SK-N-SH treated with all-trans-retinoic acid at 6 μM for 48 hours (cell line): Measurements from ENCODE around the gene CPEB3.

Experiments
- SNAI2 ChIP-seq: fragments of 250-450 bp; sonication (Bioruptor Pico); IDR thresholded peaks from 2 replicates; pipeline ENCODE4 v1.5.0; 2020; ENCODE audit warnings: mild to moderate bottlenecking, moderate library complexity
- TCF4 ChIP-seq: fragments of 250-450 bp; sonication (Bioruptor Pico); IDR thresholded peaks from 2 replicates; pipeline ENCODE4 v1.8.0; 2021; ENCODE audit warnings: mild to moderate bottlenecking, moderate library complexity, borderline replicate concordance
- ZFP30 ChIP-seq: fragments of 450-650 bp; formaldehyde crosslinking; IDR thresholded peaks from 2 replicates; pipeline ENCODE4 v1.5.0; 2022; ENCODE audit warnings: mild to moderate bottlenecking, moderate library complexity

GRCh38 chr10:92156874-92157773 is 133.8 kb downstream of the CPEB3 start:
- TF ChIP-seq SNAI2 (no peak), TCF4 (CRISPR knock-in tag) (no peak), ZFP30 (CRISPR knock-in tag) (no peak)
